NB4 (cell line): ENCODE data around the gene ZBTB20.

Experiments used
- POLR2A ChIP-seq: IDR thresholded peaks from 2 replicates; pipeline ENCODE4 v1.6.1; 2011; ENCODE audit warnings: mild to moderate bottlenecking; ENCODE audit not compliant: insufficient read length; ENCODE audit errors: extremely low read depth
- TF ChIP-seq, protein P1 (sequence below): IDR thresholded peaks from one replicate; pipeline ENCODE4 v1.5.1; 2012; ENCODE audit warnings: low read depth, low read length
- TF ChIP-seq, protein P2 (sequence below): IDR thresholded peaks from 2 replicates; pipeline ENCODE4 v1.6.1; 2011; ENCODE audit warnings: low read depth, low read length

DNA sequence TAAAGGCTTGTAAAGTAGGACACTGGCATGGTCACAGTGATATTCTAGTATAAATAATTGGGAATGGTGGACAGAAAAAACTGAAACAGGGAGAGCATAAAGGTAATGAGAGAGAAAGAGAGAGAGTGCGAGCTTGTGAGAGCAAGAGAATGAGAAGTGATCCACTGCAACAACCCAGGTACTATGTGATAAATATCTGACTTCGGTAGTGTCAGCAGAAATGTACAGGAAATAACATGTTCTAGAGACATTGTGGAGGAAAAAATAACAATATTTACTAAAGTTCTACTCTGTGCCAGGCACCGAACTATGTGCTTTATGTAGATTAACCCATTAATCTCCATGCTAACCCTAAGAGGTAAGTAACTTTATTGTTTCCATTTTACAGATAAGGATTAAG, 425.9 kb downstream of the ZBTB20 start:
- TF ChIP-seq, protein P1, sequence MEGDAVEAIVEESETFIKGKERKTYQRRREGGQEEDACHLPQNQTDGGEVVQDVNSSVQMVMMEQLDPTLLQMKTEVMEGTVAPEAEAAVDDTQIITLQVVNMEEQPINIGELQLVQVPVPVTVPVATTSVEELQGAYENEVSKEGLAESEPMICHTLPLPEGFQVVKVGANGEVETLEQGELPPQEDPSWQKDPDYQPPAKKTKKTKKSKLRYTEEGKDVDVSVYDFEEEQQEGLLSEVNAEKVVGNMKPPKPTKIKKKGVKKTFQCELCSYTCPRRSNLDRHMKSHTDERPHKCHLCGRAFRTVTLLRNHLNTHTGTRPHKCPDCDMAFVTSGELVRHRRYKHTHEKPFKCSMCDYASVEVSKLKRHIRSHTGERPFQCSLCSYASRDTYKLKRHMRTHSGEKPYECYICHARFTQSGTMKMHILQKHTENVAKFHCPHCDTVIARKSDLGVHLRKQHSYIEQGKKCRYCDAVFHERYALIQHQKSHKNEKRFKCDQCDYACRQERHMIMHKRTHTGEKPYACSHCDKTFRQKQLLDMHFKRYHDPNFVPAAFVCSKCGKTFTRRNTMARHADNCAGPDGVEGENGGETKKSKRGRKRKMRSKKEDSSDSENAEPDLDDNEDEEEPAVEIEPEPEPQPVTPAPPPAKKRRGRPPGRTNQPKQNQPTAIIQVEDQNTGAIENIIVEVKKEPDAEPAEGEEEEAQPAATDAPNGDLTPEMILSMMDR = no peak
- no peak for TF ChIP-seq POLR2A
- TF ChIP-seq, protein P2, sequence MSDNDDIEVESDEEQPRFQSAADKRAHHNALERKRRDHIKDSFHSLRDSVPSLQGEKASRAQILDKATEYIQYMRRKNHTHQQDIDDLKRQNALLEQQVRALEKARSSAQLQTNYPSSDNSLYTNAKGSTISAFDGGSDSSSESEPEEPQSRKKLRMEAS = no peak
